Nephron progenitor cell (in vitro differentiated cells): ENCODE results near the gene SDHAF4.
A peak's percentile ranks its signal among the peaks of the same experiment; 100 is the strongest.

ENCODE experiments used
- DNase-seq: peaks from one replicate; pipeline ENCODE4 v3.0.0; 2021
- H3K27ac Mint-ChIP-seq: 2 replicates; pipeline ENCODE4 v1.8.0; 2021; ENCODE audit warnings: mild to moderate bottlenecking, moderate library complexity, mixed read lengths
- H3K27me3 Mint-ChIP-seq: 2 replicates; pipeline ENCODE4 v1.8.0; 2021; ENCODE audit warnings: mild to moderate bottlenecking, low read depth, mixed read lengths; ENCODE audit not compliant: poor library complexity
- H3K36me3 Mint-ChIP-seq: 2 replicates; pipeline ENCODE4 v1.8.0; 2021; ENCODE audit warnings: low read depth, mixed read lengths
- H3K4me1 Mint-ChIP-seq: 2 replicates; pipeline ENCODE4 v1.8.0; 2021; ENCODE audit warnings: mixed read lengths
- H3K4me3 Mint-ChIP-seq: 2 replicates; pipeline ENCODE4 v1.8.0; 2021; ENCODE audit warnings: mild to moderate bottlenecking, moderate library complexity, mixed read lengths
- H3K9me3 Mint-ChIP-seq: 2 replicates; pipeline ENCODE4 v1.8.0; 2021; ENCODE audit warnings: mild to moderate bottlenecking, moderate library complexity, mixed read lengths
- CTCF ChIP-seq: fragments of 200-600 bp; sonication (generic); IDR thresholded peaks from 2 replicates; pipeline ENCODE4 v1.5.0; 2021; ENCODE audit warnings: antibody characterized with exemption

Gene SDHAF4

GRCh38 chr6:70566751-70567382 is at the start of gene SDHAF4:
Gene SDHAF4 (plus strand): TSS chr6:70566930. CDS start chr6:70566941, 11 bp downstream.
- TF ChIP-seq CTCF: no peak
- peaks cover 13% of the 10 kb centered on the region for H3K4me1 Mint-ChIP-seq
- H3K36me3 Mint-ChIP-seq: peaks cover 47% of the 10 kb centered on the region
- no peak within 1 kb of the TSS for H3K27ac Mint-ChIP-seq
- H3K4me3 Mint-ChIP-seq: peak within 1 kb of the TSS; percentile 92
- H3K27me3 Mint-ChIP-seq: peaks cover 6% of the 10 kb centered on the region
- DNase-seq: peak; percentile 96
- H3K9me3 Mint-ChIP-seq: peaks cover 34% of the 10 kb centered on the region

GRCh38 chr6:70518723-70519122 is 48.0 kb upstream of the SDHAF4 start:
- DNase-seq: no peak
- H3K4me3 Mint-ChIP-seq: no peak overlapping the region
- no peak for TF ChIP-seq CTCF
- no peak overlapping the region for H3K27ac Mint-ChIP-seq
- no peaks in the 10 kb centered on the region for H3K9me3 Mint-ChIP-seq
- H3K36me3 Mint-ChIP-seq: peaks cover 26% of the 10 kb centered on the region
- H3K4me1 Mint-ChIP-seq: no peaks in the 10 kb centered on the region
- H3K27me3 Mint-ChIP-seq: peaks cover 2% of the 10 kb centered on the region

GRCh38 chr6:70520575-70520974 is 46.2 kb upstream of the SDHAF4 start:
- Mint-ChIP-seq H3K4me1 (no peaks in the 10 kb centered on the region), H3K4me3 (no peak overlapping the region), H3K27me3 (peaks cover 2% of the 10 kb centered on the region), H3K27ac (no peak overlapping the region), H3K9me3 (no peaks in the 10 kb centered on the region), H3K36me3 (peaks cover 15% of the 10 kb centered on the region)
- TF ChIP-seq CTCF: no peak
- no peak for DNase-seq

DNA sequence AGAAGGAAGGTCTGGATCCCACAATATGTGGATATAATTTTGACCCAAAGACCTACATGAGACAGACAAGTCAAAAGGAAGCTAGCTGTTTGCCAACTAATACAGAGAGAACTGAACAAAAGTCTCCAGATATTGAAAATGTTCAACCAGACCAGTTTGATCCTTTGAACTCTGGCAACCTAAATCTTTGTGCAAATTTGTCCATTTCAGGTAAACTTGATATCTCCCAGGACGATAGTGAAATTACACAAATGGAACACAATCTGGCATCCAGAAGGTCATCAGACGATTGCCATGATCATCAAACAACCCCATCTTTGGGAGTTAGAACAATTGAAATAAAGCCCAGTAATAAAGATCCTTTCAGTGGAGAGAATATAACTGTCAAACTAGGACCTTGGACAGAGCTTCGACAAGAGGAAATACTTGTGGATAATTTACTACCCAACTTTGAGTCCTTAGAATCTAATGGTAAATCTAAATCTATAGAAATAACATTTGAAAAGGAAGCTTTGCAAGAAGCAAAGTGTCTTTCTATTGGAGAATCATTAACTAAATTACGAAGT is 41.9 kb upstream of the SDHAF4 start:
- peaks cover 10% of the 10 kb centered on the region for H3K36me3 Mint-ChIP-seq
- no peak for DNase-seq
- H3K9me3 Mint-ChIP-seq: no peaks in the 10 kb centered on the region
- H3K27ac Mint-ChIP-seq: no peak overlapping the region
- H3K4me3 Mint-ChIP-seq: no peak overlapping the region
- no peaks in the 10 kb centered on the region for H3K27me3 Mint-ChIP-seq
- no peak for TF ChIP-seq CTCF
- no peaks in the 10 kb centered on the region for H3K4me1 Mint-ChIP-seq

DNA sequence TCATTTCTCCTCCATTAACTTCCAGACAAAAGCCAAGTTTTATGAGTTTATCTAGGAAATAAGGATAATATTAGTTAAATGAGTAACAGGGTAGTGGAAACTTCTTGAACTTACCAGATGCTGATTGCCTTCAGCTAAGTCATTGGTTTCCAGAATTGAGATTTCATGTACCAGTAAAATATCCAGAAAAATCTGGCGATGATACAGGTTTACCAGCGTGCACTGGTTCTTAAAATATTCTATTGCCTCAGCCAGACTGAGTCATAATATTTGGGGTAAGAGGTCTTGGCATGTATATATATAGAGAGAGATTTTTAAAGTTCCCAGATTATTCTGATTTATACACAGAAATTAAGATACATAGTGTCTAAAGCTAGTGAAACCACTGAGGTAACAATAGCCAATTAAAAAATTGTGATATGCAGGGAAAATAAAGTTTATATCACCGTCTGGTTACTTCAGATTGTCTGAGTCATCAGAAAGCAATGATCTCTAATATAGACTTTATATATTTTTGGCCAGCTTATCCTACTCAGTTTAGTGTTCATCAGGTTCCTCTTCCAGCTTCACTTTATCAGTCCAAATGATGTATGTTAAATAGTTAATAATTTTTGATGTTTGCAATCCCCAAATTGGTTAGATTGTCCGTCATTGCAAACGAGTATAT is 39.5 kb upstream of the SDHAF4 start:
- peaks cover 10% of the 10 kb centered on the region for H3K36me3 Mint-ChIP-seq
- H3K27me3 Mint-ChIP-seq: no peaks in the 10 kb centered on the region
- H3K9me3 Mint-ChIP-seq: no peaks in the 10 kb centered on the region
- no peak overlapping the region for H3K27ac Mint-ChIP-seq
- no peak overlapping the region for H3K4me3 Mint-ChIP-seq
- H3K4me1 Mint-ChIP-seq: no peaks in the 10 kb centered on the region
- DNase-seq: no peak
- no peak for TF ChIP-seq CTCF

DNA sequence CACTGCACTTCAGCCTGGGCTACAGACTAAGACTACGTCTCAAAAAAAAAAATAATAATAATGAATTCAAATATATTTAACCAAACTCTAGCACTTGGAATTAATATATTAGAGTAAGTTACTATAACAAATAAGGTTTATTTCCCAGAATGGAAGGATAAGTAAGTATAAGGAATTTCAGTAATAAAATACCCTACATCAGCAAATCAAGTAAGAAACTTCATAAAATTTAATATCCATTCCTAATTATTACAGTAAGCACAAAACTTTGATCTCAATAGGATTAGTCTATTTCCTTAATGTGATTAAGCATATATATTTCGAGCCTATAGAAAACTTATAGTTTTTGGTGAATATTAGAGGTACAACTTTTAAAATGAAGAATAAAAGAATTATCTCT is 36.7 kb upstream of the SDHAF4 start:
- no peaks in the 10 kb centered on the region for H3K27me3 Mint-ChIP-seq
- TF ChIP-seq CTCF: no peak

More for the DNA sequence above, 36.7 kb upstream of the SDHAF4 start:
- Mint-ChIP-seq H3K27ac (no peak overlapping the region), H3K4me3 (no peak overlapping the region), H3K4me1 (no peaks in the 10 kb centered on the region), H3K36me3 (peaks cover 11% of the 10 kb centered on the region), H3K9me3 (no peaks in the 10 kb centered on the region)
- DNase-seq: no peak
